Suprapubic skin (tissue), 4 donors: ENCODE data around the gene SYK. TPM values are rescaled to one million over a fixed set of nuclear protein-coding genes. Genes with fewer than 3 reads are reported as not detected.

Experiments
- DNase-seq, 2 donors: peaks; one replicate each; pipeline ENCODE4 v3.0.0-alpha.2; 2019; ENCODE audit warnings: low spot score in 2 of 2
- H3K27ac ChIP-seq: fragments of 200-600 bp; sonication (generic); one replicate; pipeline ENCODE4 v1.5.1; 2019
- H3K27me3 ChIP-seq: fragments of 200-600 bp; sonication (generic); one replicate; pipeline ENCODE4 v1.5.1; 2019
- H3K36me3 ChIP-seq: fragments of 200-600 bp; sonication (generic); one replicate; pipeline ENCODE4 v1.5.1; 2019
- H3K4me1 ChIP-seq: fragments of 200-600 bp; sonication (generic); one replicate; pipeline ENCODE4 v1.5.1; 2019
- H3K4me3 ChIP-seq: fragments of 200-600 bp; sonication (generic); one replicate; pipeline ENCODE4 v1.5.1; 2019; ENCODE audit warnings: mild to moderate bottlenecking
- H3K9me3 ChIP-seq: fragments of 200-600 bp; sonication (generic); one replicate; pipeline ENCODE4 v1.5.1; 2019
- EP300 ChIP-seq: sonication (generic); formaldehyde crosslinking; IDR thresholded peaks from one replicate; pipeline ENCODE4 v1.6.1; 2017; ENCODE audit warnings: antibody characterized with exemption
- POLR2A ChIP-seq, 2 donors: fragments of 450-650 bp; IDR thresholded peaks; one replicate each; pipeline ENCODE4 v1.6.1; 2017; ENCODE audit warnings: antibody characterized with exemption in 2 of 2, mild to moderate bottlenecking in 2 of 2, moderate library complexity in 2 of 2
- POLR2AphosphoS5 ChIP-seq, 3 donors: sonication (generic); formaldehyde crosslinking; IDR thresholded peaks; one replicate each; pipeline ENCODE4 v1.6.1; 2017; ENCODE audit warnings: antibody characterized with exemption in 3 of 3
- WGBS: methylation state at CpG from one replicate; pipeline ENCODE4 v1.1.5; 2018; 5-methylcytosine and 5-hydroxymethylcytosine counted together
- total RNA-seq, 4 donors: library from RNA; depleted of rRNA; stranded (reverse); fragments of >200 nt; gene quantifications; one replicate each; pipeline ENCODE4 v1.1.0, GENCODE V29; 2016
- TF ChIP-seq, protein P1 (sequence below), 2 donors: fragments of 200-600 bp in 1 of 2; fragments of 450-650 bp in 1 of 2; sonication (generic) in 1 of 2; IDR thresholded peaks; one replicate each; pipeline ENCODE4 v1.5.1; 2016 to 2019; ENCODE audit warnings: antibody characterized with exemption in 2 of 2, mild to moderate bottlenecking in 1 of 2, moderate library complexity in 1 of 2

The SYK gene
- total RNA-seq, 4 donors from 2014 or later: 22.0 to 31.6 (median 25.0) TPM

DNA sequence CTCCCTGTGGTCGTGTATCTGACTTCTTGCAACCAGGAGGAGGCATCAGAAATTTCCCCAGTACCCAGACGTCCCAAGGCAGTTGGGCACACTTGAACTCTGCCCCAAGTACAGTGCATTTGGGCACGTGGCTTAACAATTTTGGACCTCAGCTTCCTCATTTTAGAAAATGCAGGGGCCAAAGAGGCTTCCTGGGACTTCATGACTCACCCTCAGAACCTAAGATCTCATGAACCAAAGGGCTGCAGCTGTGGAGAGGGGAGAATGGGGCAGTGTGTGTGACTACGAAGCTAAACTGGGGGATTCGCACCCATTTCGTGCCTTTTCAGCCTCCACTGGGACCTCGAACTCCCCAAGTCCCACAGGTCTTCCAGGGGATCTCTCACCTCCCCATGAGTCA, 59.2 kb downstream of the SYK start:
- Histone ChIP-seq H3K27me3 (no peaks in the 10 kb centered on the region), H3K36me3 (peaks cover 5% of the 10 kb centered on the region), H3K4me1 (no peaks in the 10 kb centered on the region), H3K4me3 (no peak overlapping the region), H3K9me3 (no peaks in the 10 kb centered on the region), H3K27ac (no peak overlapping the region)
- no peak for DNase-seq
- TF ChIP-seq POLR2AphosphoS5 (IDR thresholded peaks at IDR 0.05): no peak
- no peak for TF ChIP-seq EP300
- TF ChIP-seq, protein P1, sequence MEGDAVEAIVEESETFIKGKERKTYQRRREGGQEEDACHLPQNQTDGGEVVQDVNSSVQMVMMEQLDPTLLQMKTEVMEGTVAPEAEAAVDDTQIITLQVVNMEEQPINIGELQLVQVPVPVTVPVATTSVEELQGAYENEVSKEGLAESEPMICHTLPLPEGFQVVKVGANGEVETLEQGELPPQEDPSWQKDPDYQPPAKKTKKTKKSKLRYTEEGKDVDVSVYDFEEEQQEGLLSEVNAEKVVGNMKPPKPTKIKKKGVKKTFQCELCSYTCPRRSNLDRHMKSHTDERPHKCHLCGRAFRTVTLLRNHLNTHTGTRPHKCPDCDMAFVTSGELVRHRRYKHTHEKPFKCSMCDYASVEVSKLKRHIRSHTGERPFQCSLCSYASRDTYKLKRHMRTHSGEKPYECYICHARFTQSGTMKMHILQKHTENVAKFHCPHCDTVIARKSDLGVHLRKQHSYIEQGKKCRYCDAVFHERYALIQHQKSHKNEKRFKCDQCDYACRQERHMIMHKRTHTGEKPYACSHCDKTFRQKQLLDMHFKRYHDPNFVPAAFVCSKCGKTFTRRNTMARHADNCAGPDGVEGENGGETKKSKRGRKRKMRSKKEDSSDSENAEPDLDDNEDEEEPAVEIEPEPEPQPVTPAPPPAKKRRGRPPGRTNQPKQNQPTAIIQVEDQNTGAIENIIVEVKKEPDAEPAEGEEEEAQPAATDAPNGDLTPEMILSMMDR (IDR thresholded peaks at IDR 0.05): no peak
- TF ChIP-seq POLR2A (IDR thresholded peaks at IDR 0.05): no peak
- 79% methylated on average over 7 of the region's 7 CpGs for WGBS

DNA sequence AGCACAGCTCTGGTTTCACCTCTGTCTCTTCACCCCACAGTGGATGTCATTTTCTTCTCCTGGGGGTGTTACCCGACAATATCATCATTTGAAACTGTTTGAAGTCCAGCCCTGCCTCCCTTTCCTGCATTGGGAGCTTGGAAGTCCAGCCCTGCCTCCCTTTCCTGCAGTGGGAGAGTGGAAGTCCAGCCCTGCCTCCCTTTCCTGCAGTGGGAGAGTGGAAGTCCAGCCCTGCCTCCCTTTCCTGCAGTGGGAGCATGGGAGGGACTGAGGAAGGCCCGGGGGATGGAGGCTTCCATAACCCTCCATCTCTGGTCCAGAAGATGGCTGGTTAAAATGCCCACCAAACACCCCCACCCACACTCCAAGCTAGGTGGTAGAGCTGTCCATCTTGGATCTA, 59.8 kb downstream of the SYK start:
- Histone ChIP-seq H3K36me3 (peaks cover 8% of the 10 kb centered on the region), H3K4me1 (no peaks in the 10 kb centered on the region), H3K27me3 (no peaks in the 10 kb centered on the region), H3K27ac (no peak overlapping the region), H3K9me3 (no peaks in the 10 kb centered on the region), H3K4me3 (no peak overlapping the region)
- no peak for DNase-seq
- WGBS: 83% methylated on average over 2 of the region's 2 CpGs
- TF ChIP-seq POLR2AphosphoS5 (IDR thresholded peaks at IDR 0.05) (no peak), POLR2A (IDR thresholded peaks at IDR 0.05) (no peak), EP300 (no peak)
- TF ChIP-seq, protein P1 (IDR thresholded peaks at IDR 0.05): no peak

- no peaks in the 10 kb centered on the region for H3K4me1 ChIP-seq
- WGBS: 93% methylated on average over 13 of the region's 16 CpGs
These were observed 60.5 kb downstream of the SYK start for GRCh38 chr9:90861826-90862740.

DNA sequence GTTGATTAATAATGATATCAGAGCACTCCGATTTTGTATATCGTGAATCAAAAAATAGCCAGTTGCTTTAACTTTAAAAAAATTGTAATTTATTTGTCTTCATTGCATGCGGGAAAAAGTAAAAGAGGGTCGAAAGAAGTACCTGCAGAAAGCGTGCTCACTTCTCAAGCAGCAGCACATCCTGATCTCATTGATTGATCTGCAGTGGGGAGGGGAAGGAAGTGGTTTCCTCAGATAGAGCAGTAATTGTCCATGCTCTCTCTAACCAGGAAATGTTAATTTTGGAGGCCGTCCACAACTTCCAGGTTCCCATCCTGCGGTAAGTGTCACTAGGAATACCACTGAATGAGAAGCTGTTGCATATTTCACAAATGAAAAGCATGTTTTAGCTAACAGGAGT, 63.2 kb downstream of the SYK start:
- H3K9me3 ChIP-seq: no peaks in the 10 kb centered on the region
- no peak for DNase-seq
- H3K4me1 ChIP-seq: peaks cover 2% of the 10 kb centered on the region
- no peaks in the 10 kb centered on the region for H3K27me3 ChIP-seq
- no peak overlapping the region for H3K4me3 ChIP-seq
- TF ChIP-seq EP300: no peak
- WGBS: 72% methylated on average over 7 of the region's 7 CpGs
- peaks cover 18% of the 10 kb centered on the region for H3K36me3 ChIP-seq
- H3K27ac ChIP-seq: no peak overlapping the region

More at GRCh38 chr9:90861826-90862740, 60.5 kb downstream of the SYK start:
- Histone ChIP-seq H3K4me3 (no peak overlapping the region), H3K9me3 (no peaks in the 10 kb centered on the region), H3K36me3 (peaks cover 15% of the 10 kb centered on the region), H3K27ac (no peak overlapping the region), H3K27me3 (no peaks in the 10 kb centered on the region)
- TF ChIP-seq POLR2AphosphoS5 (IDR thresholded peaks at IDR 0.05): no peak
- TF ChIP-seq, protein P1 (IDR thresholded peaks at IDR 0.05): no peak
- no peak for TF ChIP-seq POLR2A (IDR thresholded peaks at IDR 0.05)
- no peak for DNase-seq

DNA sequence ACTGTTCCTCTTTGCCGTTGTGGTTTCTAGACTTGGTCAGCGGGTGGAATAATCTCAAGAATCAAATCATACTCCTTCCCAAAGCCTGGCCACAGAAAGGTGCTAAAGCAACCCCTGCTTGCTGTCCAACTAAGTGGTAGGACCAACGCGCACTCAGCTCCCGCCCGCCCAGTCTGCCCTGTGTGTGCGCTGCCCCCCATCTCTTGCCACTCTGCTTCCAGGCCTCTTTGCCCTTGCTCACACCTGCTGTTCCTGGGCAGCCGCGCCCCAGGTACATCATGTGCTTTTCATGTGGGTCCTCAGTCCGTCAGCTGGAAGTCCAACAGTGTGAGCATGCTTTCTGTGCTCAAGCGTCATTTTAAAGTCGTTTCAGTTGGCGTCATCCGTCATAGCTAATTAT, 65.5 kb downstream of the SYK start:
- Histone ChIP-seq H3K4me3 (no peak overlapping the region), H3K9me3 (no peaks in the 10 kb centered on the region), H3K4me1 (peaks cover 13% of the 10 kb centered on the region), H3K36me3 (peaks cover 18% of the 10 kb centered on the region), H3K27me3 (no peaks in the 10 kb centered on the region), H3K27ac (no peak overlapping the region)
- DNase-seq: no peak
- TF ChIP-seq POLR2A (IDR thresholded peaks at IDR 0.05) (no peak), POLR2AphosphoS5 (IDR thresholded peaks at IDR 0.05) (no peak), EP300 (no peak)
- TF ChIP-seq, protein P1 (IDR thresholded peaks at IDR 0.05): no peak
- WGBS: 93% methylated on average over 14 of the region's 14 CpGs
